GM12891 (cell line): ENCODE data around the gene ZNF618.

ENCODE experiments used
- POLR2A ChIP-seq: IDR thresholded peaks from 2 replicates; pipeline ENCODE4 v1.6.1; 2011; ENCODE audit warnings: low read depth, low read length, control low read depth
- POLR2AphosphoS5 ChIP-seq: IDR thresholded peaks from 2 replicates; pipeline ENCODE4 v1.6.1; 2011; ENCODE audit warnings: low read depth, low read length, control low read depth
- TAF1 ChIP-seq: IDR thresholded peaks from 2 replicates; pipeline ENCODE4 v1.6.1; 2011; ENCODE audit warnings: low read depth, low read length, control low read depth

DNA sequence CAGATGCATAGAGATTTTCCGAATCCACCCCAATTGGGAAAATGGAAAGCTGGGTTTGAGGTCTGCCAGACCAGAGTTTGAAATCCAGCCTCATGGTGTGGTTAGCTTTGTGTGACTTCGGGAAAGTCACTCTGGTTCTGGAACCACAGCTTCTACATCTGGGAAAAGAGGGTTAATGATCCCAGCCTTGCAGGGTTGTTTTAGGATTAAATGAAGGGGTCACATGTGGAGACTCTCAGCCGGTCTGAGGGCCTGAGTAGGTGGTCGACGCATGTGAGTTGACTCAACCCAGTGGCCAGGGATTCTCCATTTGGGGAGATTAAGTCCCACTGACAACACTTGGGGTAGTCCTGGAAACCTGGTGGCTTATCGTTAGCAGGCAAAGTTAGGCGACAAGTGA, 6.1 kb downstream of the ZNF618 start:
- TF ChIP-seq POLR2AphosphoS5 (no peak), POLR2A (no peak), TAF1 (no peak)
